Head of caudate nucleus (tissue), 42 donors: ENCODE data around the gene QSOX1.
A peak's percentile ranks its signal among the peaks of the same experiment; 100 is the strongest.

Experiments used
- DNase-seq, 42 donors: peaks; one replicate each; pipeline versions ENCODE4 v3.0.0 to v3.0.0-alpha.2; 2020 to 2021; ENCODE audit warnings: mixed read lengths in 7 of 42
- intact Hi-C: fragments of 100-400 bp; cut with DNase I; formaldehyde crosslinking; loops from one replicate; pipeline ENCODE4 v1.15.0; 2022

QSOX1 gene

DNA sequence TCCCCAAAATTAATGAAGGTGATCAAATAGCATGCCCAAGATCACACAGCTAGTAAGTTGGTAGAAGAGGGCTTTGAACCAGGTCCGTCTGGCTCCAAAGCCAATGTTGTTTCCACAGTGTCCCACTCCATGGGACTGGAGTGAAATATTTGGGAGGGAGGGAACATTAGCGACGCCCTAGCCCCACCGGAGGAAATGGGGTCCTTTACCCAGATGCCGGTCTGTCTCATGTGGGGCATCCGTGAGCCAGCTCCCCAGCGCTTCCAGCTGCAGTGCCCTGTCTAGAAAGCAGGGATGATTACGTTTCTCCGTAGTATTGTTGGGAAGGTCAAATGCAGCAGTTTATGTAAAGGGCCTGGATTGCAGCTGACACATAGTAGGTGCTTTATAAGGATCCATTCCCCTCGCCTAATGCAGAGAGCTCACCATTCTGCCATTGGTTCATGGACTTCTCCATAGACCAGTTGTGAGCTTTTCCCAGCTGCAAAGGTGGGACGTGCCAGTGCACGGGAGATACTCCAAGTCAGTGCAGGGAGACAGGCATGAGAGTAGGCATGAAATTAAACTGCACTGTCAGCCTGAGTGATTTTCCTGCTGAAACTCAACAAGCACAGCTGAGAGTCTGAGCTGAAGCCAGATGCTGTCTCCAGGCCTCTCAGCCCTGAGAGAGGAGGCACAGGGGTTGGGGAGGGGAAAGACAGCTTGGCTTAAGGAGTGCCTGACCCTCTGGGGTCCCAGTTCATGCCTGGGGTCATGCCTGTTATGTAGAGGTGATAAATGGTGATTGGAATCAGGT, 24.7 kb downstream of the QSOX1 start:
- peak in 2 of 42 donors; percentile 20 to 27 for DNase-seq
- intact Hi-C loops = loop anchor here (10.0 kb wide), 3 partner anchors 225 to 475 kb away; partner anchors contain the start of genes CEP350 and TOR1AIP1

DNA sequence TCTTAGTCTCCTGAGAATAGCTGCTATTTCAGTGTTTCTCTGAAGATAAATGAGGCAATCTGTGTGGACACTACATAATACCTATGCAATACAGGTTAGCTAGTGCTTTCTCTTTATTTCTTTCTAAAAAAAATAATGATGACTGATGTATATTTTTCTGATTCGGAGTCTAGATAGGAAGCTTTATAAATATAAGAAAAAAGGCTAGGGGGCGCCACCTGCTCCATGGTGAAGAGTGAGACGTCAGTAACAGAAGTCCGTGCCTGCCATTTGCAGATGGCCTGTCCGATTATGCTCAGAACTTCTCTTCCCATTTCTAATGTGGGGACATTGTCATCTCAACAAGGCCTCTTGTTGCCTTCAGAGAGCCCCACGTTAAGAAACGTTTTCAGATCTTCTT, 26.4 kb downstream of the QSOX1 start:
- intact Hi-C loops = loop anchor here (10.0 kb wide), 1 partner anchor 304 kb away; no protein-coding TSS in a partner anchor
- peak in 14 of 42 donors; percentile 27 to 74 (median 41) for DNase-seq

DNA sequence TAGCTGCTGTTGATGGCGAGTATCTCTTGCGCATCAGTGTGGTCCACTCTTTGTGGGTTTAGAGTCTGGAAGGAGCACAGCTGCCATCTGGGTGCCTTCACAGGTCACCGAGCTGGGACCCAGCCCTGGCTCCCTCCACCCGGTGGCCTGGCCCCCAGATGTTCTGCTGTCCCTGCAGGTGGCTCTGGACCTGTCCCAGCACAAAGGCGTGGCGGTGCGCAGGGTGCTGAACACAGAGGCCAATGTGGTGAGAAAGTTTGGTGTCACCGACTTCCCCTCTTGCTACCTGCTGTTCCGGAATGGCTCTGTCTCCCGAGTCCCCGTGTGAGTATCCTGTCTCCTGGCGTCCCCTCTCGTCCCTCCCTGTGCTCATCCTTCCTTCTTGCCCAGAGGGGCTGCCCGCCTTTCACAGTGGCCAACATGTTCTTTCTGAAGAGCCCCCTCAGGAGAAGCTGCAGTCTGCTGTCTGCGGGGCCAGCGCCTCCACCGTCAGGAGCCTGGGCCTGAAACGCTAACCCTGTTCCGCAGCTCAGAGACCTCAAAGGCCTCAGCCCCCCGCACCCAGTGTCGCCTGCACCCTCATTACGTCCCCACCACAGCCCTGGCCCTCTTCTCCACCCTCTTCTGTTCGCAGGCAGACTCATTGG, 27.4 kb downstream of the QSOX1 start:
- no peak for DNase-seq
- intact Hi-C loops = loop anchor here (10.0 kb wide), 1 partner anchor 303 kb away; no protein-coding TSS in a partner anchor

DNA sequence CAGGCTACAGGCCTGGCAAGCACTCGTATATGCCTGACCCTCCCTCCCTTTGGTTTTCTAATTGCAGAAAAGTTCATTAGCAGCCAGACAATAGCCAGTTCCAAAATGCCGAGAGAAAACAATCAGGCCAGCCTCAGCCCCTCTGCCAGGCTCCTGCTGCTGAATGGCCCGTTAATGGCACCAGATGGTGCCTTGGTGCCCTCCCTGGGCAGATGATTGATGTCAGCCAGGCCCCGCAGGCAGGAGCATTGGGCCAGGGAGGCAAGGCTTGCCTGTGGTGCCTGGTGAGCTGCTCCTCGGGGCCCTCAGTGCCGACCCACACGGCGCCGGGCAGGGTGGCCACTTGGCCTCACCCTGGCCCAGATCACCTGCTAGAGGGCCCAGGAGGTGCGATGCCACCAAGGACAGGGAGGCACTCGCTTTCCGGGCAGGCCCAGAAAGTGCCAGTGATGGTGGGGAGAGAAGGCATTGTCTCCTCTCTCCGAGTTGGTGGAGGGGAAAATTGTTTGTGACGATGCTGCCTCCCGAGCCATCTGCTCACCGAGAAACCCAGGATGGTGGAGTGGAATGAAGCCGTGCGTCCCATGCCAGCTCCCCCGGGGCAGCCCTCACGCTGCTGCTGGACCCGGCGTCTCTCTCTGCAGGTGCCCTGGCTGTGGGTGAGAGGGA, 28.1 kb downstream of the QSOX1 start:
- intact Hi-C loops = loop anchor here (10.0 kb wide), 1 partner anchor 302 kb away; no protein-coding TSS in a partner anchor
- DNase-seq = peak in 1 of 42 donors; percentile 7

DNA sequence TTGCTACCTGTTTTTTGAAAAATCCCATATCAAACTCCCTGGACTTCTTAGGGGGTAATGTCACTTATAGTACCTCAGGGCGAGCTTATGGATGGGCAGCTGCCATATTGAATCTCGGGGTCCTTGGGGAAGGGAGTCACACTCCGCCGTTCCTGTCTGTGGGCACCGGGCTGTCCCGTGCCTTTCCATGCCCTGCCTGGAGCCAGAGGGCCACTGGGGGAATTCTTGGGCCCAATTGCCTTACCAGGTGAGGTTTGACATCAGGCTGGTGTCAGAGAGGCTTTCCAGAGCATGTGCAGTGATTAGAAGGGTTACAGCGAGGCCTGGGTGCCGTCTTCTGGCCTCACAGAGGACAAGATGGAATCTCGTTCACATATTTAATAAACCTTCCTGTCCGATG, 28.8 kb downstream of the QSOX1 start:
- no peak for DNase-seq
- intact Hi-C loops = loop anchor here (10.0 kb wide), 1 partner anchor 301 kb away; no protein-coding TSS in a partner anchor

DNA sequence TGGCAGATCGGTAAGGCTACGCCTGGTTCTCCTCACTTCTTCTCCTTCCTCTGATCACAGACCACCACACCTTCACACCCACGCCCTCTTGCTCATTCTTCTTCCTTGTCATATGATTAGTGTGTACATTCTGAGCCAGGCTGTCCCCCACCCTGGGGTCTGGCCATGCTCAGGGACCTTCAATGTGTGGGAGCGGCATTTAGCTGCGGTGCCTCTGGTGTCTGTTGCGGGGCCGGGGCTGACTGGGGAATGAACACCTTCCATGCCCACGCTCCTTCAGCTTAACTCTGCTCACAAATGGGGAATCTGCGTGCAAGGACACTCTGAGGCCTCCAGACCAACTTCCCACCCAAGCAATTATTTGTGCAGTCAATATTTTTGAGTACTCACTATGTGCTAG, 29.4 kb downstream of the QSOX1 start:
- no peak for DNase-seq
- intact Hi-C loops = loop anchor here (10.0 kb wide), 1 partner anchor 301 kb away; no protein-coding TSS in a partner anchor

DNA sequence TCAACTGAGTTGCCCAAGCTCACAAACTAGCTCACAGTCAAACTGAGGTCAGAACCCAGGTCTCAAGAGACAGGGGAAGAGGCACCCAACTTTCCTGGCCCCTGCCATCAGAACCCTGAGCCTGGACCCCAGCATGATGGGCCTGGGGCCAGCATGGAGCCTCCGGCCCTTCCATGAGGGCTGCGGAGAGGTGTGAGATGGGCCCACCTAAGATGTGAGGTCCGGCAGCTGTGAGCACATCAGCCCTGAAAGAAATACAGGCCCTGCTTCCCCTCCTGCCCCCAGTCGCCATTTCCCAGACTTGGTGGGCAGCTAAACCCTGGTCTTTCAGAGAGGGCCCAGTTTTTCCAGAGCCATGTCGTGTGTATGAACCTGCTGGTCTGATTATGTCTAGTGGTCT, 30.6 kb downstream of the QSOX1 start:
- no peak for DNase-seq
- intact Hi-C loops = loop anchor here (10.0 kb wide), 1 partner anchor 300 kb away; no protein-coding TSS in a partner anchor

DNA sequence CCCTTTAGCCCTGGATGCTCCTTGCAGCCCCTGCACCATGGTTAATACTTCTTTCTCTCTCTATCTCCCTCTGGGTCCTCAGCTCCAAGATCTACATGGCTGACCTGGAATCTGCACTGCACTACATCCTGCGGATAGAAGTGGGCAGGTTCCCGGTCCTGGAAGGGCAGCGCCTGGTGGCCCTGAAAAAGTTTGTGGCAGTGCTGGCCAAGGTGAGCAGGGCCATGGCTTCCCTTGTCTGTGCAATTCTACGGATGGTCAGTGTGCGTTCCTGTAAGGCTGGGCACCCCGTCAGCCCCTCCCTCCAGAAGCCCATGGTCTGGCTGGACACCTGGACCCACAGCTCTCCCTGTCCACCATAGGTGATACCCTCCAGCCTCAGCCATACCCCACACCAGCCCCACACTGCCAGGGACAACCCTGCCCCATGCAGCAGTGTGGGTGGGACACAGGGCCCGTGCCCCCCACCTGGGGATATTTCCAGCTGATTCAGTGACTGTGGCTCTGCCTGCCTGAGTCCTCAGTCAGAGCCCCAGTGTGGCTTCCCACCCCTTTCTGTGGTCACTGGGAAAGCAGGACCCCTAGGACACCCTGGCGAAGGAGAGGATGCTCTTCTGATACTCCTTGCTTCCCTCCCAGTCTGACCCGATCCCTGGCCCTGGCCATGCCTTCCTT, 31.4 kb downstream of the QSOX1 start:
- no peak for DNase-seq
- intact Hi-C loops = loop anchor here (10.0 kb wide), 1 partner anchor 299 kb away; no protein-coding TSS in a partner anchor

DNA sequence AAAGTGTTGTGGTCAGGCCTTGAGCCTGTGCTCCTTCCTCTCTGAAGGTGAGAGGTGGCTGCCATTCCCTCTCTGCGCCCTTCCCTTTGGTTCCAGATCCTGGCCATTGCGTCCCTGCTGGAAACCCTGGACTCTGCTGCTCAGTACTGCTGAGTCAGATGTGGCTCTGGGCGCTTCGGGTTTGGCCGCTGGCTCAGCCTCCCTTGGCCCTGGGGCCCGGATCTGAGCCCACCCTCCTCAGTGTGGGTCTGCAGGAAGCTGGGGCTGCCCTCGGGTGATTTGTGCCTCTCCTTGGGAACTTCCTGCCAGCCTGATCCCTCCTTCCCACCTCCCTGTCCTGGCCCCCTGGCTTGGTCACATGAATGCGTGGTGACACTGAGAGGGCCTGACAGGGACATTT, 32.2 kb downstream of the QSOX1 start:
- DNase-seq = peak in 2 of 42 donors; percentile 24 to 50
- intact Hi-C loops = loop anchor here (10.0 kb wide), 1 partner anchor 298 kb away; no protein-coding TSS in a partner anchor

DNA sequence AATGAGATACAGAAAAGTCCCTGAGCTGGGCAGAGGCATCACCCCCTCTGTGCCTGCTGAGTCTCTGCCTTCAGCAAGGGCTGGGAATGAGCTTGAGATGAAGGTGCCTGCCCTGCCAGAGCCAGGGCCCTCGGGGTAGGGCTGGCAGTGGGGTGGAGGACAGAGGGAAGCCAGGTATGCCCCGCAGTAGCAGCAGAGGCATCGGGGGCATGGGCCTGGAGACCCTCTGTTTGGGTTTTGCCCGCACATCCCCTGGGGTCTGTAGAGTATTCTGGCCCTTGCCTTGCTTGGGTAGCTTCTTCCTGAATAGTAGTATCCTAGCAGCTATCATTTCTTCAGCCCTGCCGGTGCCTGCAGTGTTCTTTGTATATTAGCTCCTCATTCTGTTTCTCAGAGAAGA, 33.0 kb downstream of the QSOX1 start:
- DNase-seq = no peak
- intact Hi-C loops = loop anchor here (10.0 kb wide), 1 partner anchor 297 kb away; no protein-coding TSS in a partner anchor

DNA sequence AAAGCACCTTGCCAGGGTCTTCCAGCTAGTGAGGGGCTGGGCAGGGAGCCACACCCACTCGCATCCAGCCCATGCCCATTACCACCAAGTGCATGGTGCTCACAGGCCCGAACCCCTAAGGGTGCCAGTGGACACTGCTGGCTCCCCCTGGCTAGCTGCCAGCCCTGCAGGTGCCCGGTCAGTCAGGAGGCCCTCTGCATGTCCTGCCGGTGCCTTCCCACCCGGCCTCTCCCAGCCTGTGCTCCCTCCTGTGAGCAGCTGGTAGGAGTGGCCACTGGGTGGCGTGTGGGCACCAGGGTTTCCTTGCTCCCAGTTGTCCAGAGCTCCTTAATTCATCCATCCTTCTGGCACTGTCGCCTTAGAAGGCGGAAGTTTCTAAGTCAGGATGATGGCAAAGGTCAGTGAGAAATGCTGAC, 33.4 kb downstream of the QSOX1 start:
- peak in 39 of 42 donors; percentile 28 to 70 (median 50) for DNase-seq
- intact Hi-C loops = loop anchor here (10.0 kb wide), 1 partner anchor 297 kb away; no protein-coding TSS in a partner anchor

DNA sequence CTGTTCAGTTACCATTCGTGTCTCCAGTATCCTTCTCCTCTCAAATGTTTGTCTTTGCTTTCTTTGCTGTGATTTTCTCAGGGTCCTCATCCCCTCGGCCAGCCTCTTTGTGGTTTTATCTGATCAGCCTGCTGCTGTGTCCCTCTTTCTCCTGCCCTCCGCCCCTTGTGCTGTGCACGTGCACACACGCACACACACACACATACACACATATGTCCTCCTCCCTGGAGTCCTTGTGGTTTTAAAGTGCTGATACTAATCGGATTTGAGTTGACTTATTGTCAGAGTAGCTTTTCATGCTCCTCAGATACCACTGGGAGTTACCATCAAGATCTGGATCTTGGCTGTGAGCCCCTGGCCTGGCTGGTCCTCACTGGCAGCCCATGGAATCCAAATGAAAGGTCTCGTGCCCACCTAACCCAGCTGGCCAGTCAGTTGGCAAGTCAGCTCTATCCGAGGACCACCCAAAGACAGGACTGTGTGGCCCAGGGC, 34.1 kb downstream of the QSOX1 start:
- intact Hi-C loops = loop anchor here (10.0 kb wide), 1 partner anchor 296 kb away; no protein-coding TSS in a partner anchor

DNA sequence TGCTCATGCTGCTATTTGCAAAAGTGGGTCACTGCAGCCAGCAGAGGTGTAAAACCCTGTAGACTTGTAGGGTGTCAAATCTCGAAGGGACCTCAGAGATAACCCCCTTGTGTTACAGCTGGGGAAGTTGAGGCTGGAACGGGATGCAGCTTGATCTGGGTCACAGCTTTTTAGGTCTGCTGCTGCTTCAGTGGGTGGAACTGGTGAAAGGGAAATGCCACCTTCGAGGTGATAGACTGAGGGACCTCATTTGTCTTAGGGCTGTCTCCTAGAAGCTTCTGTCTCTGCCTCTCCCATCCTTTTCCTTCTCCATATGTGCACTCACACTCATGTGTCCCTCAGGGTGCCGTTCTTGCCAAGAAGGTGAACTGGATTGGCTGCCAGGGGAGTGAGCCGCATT, 35.4 kb downstream of the QSOX1 start:
- no peak for DNase-seq
- intact Hi-C loops = no loop called here

More for the DNA sequence above, 34.1 kb downstream of the QSOX1 start:
- DNase-seq = no peak

DNA sequence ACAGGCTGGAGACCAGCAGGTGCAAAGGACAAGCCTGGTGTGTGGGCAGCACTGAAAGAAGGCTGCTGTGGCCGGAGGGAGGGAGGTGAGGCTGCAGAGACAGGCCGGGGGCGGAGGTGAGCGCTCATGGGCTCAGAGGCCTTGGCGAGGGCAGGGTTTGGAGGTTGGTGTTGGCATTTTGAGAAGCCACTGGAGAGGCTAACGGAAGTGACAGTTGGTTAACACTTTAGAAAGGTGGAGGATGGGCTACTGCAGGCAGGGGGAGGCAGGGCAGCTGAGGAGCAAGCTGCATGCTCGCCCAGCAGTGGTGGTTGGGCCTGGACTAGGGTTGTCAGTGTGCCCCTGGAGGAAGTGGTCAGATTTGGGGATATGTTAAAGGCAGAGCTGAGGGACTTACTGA, 37.5 kb downstream of the QSOX1 start:
- DNase-seq = no peak
- intact Hi-C loops = no loop called here

DNA sequence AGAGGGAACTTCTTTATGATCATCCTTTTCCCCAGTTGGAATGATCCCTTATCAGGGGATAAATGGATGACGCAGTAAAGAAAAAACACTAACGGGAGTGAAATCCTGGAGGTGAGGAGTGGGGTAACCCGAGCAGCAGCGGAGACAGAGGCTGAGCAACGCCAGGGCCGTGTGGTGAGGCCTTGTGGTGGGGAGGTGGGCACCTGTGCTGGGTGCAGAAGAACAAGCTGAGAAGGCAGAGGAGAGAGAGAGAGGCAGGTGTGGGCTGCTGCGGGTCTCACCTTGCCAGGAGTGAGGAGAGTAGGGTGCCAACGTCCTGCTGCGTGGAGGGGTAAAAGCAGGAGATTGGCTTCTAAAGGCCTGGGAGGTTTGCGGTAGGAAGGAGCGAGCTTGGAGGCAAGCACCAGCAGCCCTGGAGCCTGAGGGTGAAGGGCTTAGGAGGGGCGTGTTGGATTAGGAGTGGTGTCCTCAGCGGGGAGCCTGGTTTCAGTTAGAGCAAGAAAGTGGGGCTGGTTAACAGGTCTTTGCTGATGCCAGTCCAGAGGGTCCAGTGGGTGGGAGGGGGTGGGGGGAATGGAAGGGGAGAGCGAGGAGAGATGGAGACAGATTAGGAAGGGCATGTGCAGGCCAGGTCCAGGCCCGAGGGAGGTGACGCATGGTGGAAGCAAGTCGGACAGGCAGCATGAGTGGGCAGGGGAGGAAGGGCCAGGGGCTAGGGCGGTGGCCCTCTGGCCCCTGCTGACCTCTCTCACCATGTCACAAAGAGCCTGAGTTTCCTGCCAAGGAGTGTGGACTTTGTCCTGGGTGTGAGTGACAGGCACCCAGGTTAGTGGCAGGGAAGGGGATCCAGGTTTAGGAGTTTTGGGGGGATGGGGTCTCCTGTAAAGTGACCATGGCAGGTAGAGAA, 38.7 kb downstream of the QSOX1 start:
- intact Hi-C loops = no loop called here
- no peak for DNase-seq

DNA sequence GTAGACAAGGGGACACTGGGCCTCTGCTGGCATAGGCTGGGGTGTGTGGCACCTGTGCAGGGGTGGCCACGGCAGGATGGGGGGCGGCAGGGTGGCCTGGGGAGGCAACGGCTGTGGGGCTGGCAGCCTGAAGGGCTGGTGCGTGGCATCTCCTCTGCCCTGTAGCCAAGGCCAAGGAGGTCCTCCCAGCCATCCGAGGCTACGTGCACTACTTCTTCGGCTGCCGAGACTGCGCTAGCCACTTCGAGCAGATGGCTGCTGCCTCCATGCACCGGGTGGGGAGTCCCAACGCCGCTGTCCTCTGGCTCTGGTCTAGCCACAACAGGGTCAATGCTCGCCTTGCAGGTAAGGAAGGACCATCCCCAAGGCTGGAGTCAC, 39.4 kb downstream of the QSOX1 start:
- no peak for DNase-seq
- intact Hi-C loops = no loop called here

DNA sequence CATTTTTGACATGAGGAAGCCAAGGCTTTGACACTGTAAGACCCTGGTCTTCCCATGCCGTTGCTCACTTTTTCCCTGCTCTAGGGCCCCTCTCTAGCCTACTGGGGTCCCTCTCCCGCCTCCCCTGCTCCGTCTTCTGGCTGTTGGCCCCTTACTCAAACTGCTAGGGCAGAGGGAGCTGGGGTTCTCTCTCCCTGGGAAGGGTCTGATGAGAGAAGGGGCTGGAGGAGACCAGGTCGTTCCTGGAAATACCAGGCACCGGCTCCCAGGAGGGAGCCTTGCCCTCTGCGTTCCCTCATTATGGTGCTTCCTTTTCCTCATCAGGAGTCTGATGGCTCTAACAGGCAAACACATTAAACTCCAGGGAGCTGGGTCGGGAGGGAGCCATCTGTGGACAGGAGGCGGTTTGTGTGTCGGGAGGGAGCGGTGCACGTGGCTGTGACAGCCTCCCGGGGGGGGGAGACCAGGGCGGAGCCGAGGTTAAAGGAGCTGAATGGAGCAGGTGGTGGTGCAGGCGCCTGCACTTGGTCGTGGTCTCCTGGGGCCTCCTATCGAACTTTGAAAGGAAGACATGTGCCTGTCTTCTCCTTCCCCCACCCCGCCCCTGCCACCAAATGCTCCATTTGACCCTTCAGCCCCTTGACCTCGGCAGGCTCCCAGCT, 40.0 kb downstream of the QSOX1 start:
- intact Hi-C loops = no loop called here

More for the DNA sequence above, 40.0 kb downstream of the QSOX1 start:
- DNase-seq = no peak
